Lung (tissue), 12 donors: ENCODE data around the gene MTRR. TPM values are rescaled to one million over a fixed set of nuclear protein-coding genes. Genes with fewer than 3 reads are reported as not detected.

Source experiments
- ATAC-seq: fragments of 200-7000 bp; cut with Tn5 transposase; one replicate; pipeline ENCODE4 v1.9.1; 2020; ENCODE audit warnings: moderate number of reproducible peaks; ENCODE audit not compliant: insufficient read depth, low FRiP score
- DNase-seq, 3 donors: peaks; one replicate each; pipeline ENCODE4 v3.0.0-alpha.2; 2013 to 2017
- H3K27ac ChIP-seq, 2 donors: one replicate each; pipeline ENCODE4 v1.5.1; 2013; ENCODE audit warnings: mild to moderate bottlenecking in 2 of 2, moderate library complexity in 2 of 2, control low read depth in 1 of 2, inconsistent platforms in 1 of 2, low read depth in 1 of 2, low read length in 1 of 2
- H3K27me3 ChIP-seq, 3 donors: one replicate each; pipeline ENCODE4 v1.5.1; 2013; ENCODE audit warnings: low read length in 2 of 3; ENCODE audit not compliant: control insufficient read depth in 3 of 3, insufficient read depth in 3 of 3
- H3K36me3 ChIP-seq, 4 donors: one replicate each; pipeline ENCODE4 v1.5.1; 2013; ENCODE audit warnings: low read length in 4 of 4, mild to moderate bottlenecking in 1 of 4, moderate library complexity in 1 of 4; ENCODE audit not compliant: control insufficient read depth in 4 of 4, insufficient read depth in 4 of 4
- H3K4me1 ChIP-seq, 5 donors: one replicate each; pipeline ENCODE4 v1.5.1; 2013; ENCODE audit warnings: low read length in 5 of 5, mild to moderate bottlenecking in 2 of 5, moderate library complexity in 1 of 5; ENCODE audit not compliant: control insufficient read depth in 5 of 5, insufficient read depth in 5 of 5
- H3K4me3 ChIP-seq: one replicate; pipeline ENCODE4 v1.5.1; 2013; ENCODE audit warnings: mild to moderate bottlenecking, control low read depth, moderate library complexity
- H3K9ac ChIP-seq, 2 donors: one replicate each; pipeline ENCODE4 v1.5.1; 2013; ENCODE audit warnings: low read length in 2 of 2, control low read depth in 1 of 2; ENCODE audit not compliant: insufficient read depth in 1 of 2
- H3K9me3 ChIP-seq, 4 donors: one replicate each; pipeline ENCODE4 v1.5.1; 2013; ENCODE audit warnings: low read length in 3 of 4, mild to moderate bottlenecking in 1 of 4, moderate library complexity in 1 of 4; ENCODE audit not compliant: control insufficient read depth in 4 of 4, insufficient read depth in 3 of 4
- CTCF ChIP-seq: IDR thresholded peaks from 2 replicates; pipeline ENCODE4 v1.5.1; 2012; ENCODE audit warnings: mild to moderate bottlenecking; ENCODE audit errors: control extremely low read depth, extremely low read depth
- WGBS, 2 donors: extraction: QIAGEN DNeasy Blood & Tissue Kit; methylation state at CpG; one replicate each; pipeline ENCODE4 v1.1.7; 2013; 5-methylcytosine and 5-hydroxymethylcytosine counted together
- polyA plus RNA-seq, 2 donors: library from polyadenylated mRNA; stranded (reverse); fragments of 200-250 nt; gene quantifications; one replicate each; pipeline ENCODE4 v1.2.1, GENCODE V29; 2013
- total RNA-seq, 2 donors: library from RNA; depleted of rRNA in 1 of 2; stranded (reverse); fragments of >200 nt in 1 of 2; gene quantifications; one replicate each; pipeline ENCODE4 v1.2.1, GENCODE V29; 2014 to 2021
- donor health status: control.
- donor health status: control.
- donor health status: Bipolar disorder and iron deficiency.
- donor health status: healthy.
- donor health status: DM: yes; HTN: yes; CAD: no.

MTRR gene
- total and polyA plus RNA-seq, 4 donors: 31.0 to 115 (median 72.1) TPM

- Histone ChIP-seq H3K27ac (no peak overlapping the region), H3K4me3 (no peak overlapping the region), H3K36me3 (peaks cover 8 to 21% (median 10%) of the 10 kb centered on the region in 4 donors), H3K27me3 (no peaks in the 10 kb centered on the region), H3K4me1 (peaks cover 0 to 21% (median 9%) of the 10 kb centered on the region in 5 donors), H3K9me3 (peaks cover 0 to 2% (median 0%) of the 10 kb centered on the region in 4 donors), H3K9ac (no peak overlapping the region)
- DNase-seq (no peak), ATAC-seq (no peak)
- TF ChIP-seq CTCF: no peak
- 90 to 95% methylated on average over 2 of the region's 2 CpGs for WGBS, 2 donors
Observed at GRCh38 chr5:7866196-7866595, 2.8 kb upstream of the MTRR start.

- no peaks in the 10 kb centered on the region for H3K9me3 ChIP-seq
- ATAC-seq (no peak), DNase-seq (no peak)
- H3K36me3 ChIP-seq: peaks cover 1 to 15% (median 6%) of the 10 kb centered on the region in 4 donors
- no peak overlapping the region for H3K9ac ChIP-seq
- no peak for TF ChIP-seq CTCF
- no peak overlapping the region for H3K27ac ChIP-seq
- WGBS, 2 donors: 77 to 80% methylated on average over 3 of the region's 3 CpGs
- H3K4me1 ChIP-seq: peaks cover 0 to 21% (median 9%) of the 10 kb centered on the region in 5 donors
- H3K4me3 ChIP-seq: no peak overlapping the region
- no peaks in the 10 kb centered on the region for H3K27me3 ChIP-seq
Observed at GRCh38 chr5:7867260-7867659, 1.7 kb upstream of the MTRR start.

- TF ChIP-seq CTCF: no peak
- peak overlapping the region in 1 of 2 donors; percentile 89 for H3K27ac ChIP-seq
- no peak for ATAC-seq
Observed at GRCh38 chr5:7868427-7868772, 548 bp upstream of the MTRR start.

GRCh38 chr5:7869474-7870136, 657 bp downstream of the MTRR start:
- 1 to 2% methylated on average over 40 to 41 of the region's 41 CpGs for WGBS, 2 donors

More at GRCh38 chr5:7868427-7868772, 548 bp upstream of the MTRR start:
- 0% methylated on average over 8 of the region's 8 CpGs for WGBS, 2 donors
- Histone ChIP-seq H3K36me3 (peaks cover 3 to 15% (median 7%) of the 10 kb centered on the region in 4 donors), H3K4me3 (peak overlapping the region; percentile 99), H3K4me1 (peaks cover 0 to 21% (median 9%) of the 10 kb centered on the region in 5 donors), H3K9me3 (no peaks in the 10 kb centered on the region), H3K9ac (peak overlapping the region in 1 of 2 donors; percentile 66), H3K27me3 (no peaks in the 10 kb centered on the region)
- DNase-seq: no peak

More at GRCh38 chr5:7869474-7870136, 657 bp downstream of the MTRR start:
- peak; percentile 32 for ATAC-seq
- no peaks in the 10 kb centered on the region for H3K27me3 ChIP-seq
- peaks cover 0 to 21% (median 9%) of the 10 kb centered on the region in 5 donors for H3K4me1 ChIP-seq
- H3K36me3 ChIP-seq: peaks cover 3 to 11% (median 7%) of the 10 kb centered on the region in 4 donors
- H3K27ac ChIP-seq: peak overlapping the region; percentile 94 to 96
- peak in 1 of 3 donors; percentile 10 for DNase-seq
- peak overlapping the region; percentile 44 to 57 for H3K9ac ChIP-seq
- no peaks in the 10 kb centered on the region for H3K9me3 ChIP-seq
- H3K4me3 ChIP-seq: peak overlapping the region; percentile 99
- TF ChIP-seq CTCF: no peak
